NCI-H1436 treated with DMSO at 0.1 percent for 48 hours (cell line): ENCODE measurements around the gene CFAP410.
"Not testable (repeated sequence)": the region's sequence is repeated elsewhere in the genome, so short reads cannot be mapped to it uniquely, and the experiment has no call there.

Experiments used
- DNase-seq: peaks from one replicate; lab custom pipeline; 2025; lab: John Stamatoyannopoulos, UW

Gene CFAP410

DNA sequence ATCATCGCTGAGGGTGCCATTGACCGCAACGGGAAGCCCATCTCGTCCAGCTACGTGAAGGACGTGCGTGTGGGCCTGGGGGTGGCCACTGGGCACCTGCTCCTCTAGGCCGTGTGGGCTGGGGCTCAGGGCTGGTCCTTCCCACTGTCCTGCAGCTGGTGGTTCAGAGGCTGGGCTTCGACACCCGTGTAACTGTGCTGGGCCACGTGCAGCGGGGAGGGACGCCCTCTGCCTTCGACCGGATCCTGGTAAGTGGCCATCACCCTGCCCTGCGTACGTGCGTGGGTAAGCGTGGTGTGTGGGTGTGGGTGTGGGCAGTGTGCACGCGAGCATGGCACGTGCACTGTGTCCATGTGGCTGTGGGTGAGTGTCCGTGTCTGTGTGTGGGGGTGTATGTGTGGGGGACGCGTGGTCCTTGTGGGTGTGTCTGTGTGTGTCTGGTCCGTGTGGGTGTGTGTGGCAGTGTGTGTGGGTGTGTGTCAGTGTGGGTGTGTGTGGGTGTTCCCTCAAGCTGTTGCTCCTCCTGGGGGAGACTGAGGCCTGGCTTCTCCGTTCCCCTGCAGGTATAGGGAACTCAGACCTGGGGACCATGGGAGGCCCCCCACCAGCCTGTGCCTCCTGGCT, 22.8 kb downstream of the CFAP410 start:
- no peak for DNase-seq

DNA sequence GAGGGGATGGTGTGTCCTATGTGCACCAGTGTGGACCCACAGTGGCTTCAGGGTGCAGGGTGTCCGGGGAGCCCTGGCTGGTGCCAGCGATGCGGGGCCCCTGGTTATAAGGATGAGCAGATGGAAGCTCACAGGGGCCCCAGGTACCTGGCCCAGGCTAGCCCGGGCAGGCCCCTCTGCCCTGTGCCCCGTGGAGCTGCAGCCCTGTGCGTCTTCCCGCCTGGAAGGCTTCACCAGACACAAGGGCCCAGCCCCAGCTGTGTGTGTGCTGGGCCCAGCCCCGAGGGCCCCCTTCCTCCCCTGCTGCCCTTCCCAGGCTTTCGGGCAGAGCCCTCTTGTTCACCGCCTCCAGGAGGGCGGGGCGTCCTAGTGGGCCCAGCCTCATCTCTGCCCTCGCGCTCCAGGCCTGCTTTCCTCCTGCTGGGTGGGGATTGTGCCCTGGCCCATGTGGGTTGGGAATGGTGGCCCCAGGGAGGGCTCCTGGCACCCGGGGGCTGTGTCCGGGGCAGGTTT, 23.4 kb downstream of the CFAP410 start:
- DNase-seq: no peak

- DNase-seq: no peak
Observed at GRCh38 chr21:44314561-44314960, 24.6 kb downstream of the CFAP410 start.

- no peak for DNase-seq
Observed at GRCh38 chr21:44314128-44314527, 25.1 kb downstream of the CFAP410 start.

DNA sequence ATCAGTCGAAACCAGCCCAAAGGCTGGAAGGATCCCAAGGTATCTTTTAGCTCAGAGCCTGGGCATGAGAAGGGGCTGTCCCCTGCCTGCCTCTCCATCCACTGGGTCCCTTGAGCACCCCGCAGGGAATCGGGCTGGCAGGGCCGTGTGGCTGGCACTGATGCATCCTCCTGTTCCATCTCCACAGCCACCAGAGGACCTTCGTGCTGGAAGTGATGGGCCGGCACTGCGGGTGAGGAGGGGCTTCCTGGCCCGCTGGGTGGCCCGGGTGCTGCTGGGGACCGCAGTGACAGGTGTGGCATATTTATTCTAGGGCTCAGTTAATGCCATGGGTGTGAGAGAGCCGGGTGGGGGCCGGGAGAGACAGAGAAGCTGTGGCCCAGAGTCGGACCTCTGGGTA, 25.7 kb downstream of the CFAP410 start:
- no peak for DNase-seq

DNA sequence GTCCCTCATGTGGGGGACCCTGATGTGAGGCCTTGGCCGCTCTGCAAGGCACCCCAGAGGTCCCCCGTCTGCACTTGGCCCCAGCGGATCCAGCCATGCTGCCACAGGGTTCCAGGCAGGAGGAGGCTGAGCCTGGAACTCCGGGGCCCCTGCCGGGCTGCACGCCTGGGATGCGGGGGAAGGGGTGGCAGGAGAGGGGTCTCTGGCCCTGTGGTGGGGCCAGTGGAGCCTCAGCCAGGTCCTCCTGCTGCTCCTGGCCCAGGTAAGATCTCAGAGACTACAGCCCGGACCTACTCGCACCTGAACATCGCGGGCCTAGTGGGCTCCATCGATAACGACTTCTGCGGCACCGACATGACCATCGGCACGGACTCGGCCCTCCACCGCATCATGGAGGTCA, 26.5 kb downstream of the CFAP410 start:
- no peak for DNase-seq

- DNase-seq: no peak
Observed at GRCh38 chr21:44312089-44312488, 27.1 kb downstream of the CFAP410 start.

DNA sequence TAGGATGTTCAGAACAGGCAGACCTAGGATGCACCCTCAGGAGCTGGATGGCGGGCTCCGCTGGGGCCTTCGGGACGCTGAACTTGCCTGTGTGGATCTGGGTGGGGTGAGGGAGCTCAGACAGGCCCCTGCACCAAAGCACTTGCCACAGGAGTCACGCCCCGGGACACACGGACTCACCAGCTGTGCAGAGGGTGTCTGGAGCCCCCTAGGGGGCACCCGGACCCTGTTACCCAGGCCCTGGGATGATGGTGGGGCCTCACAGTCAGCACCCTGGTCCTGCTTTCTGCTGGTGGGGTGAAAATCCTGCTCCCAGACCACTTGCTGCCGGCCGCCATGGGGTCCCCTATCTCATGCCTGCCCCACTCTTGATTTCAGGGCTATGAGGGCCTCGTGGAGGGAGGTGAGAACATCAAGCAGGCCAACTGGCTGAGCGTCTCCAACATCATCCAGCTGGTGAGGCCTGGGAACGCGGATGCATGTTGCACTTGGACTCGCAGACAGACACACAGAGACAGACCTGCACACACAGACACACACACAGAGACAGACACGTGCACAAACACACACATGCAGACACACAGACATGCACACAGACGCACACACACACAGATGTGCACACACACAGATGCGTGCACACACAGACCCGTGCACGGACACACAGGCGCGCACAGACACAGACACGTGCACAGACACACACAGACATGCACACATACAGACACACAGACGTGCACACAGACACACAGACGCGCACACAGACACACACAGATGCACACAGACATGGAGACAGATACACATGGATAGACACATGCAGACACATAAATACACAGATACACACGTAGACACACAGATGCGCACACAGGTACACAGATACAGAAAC, 28.3 kb downstream of the CFAP410 start:
- no peak for DNase-seq

- DNase-seq: no peak
Observed at GRCh38 chr21:44306936-44307704, 32.1 kb downstream of the CFAP410 start.

GRCh38 chr21:44305691-44306090, 33.5 kb downstream of the CFAP410 start:
- no peak for DNase-seq

DNA sequence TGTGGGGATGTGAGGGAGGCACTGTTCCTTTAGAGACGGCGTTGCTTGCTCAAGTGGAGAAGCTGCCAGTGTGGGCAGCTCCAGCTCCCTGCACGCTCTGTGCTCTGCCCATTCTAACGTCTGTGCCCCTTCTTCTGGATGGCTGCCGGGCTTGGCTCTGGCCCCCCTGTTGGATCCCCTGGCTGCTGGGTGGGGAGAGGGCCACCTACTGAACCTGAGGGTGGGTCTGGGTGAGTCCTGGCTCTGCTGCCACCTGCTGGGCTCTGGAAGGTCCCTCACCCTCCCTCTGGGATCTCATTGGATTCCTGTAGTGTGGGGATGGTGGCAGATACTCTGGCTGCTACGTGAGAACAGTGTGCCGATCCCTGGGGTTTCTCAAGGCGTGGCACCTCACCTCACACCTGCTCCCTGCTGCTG, 34.3 kb downstream of the CFAP410 start:
- no peak for DNase-seq

DNA sequence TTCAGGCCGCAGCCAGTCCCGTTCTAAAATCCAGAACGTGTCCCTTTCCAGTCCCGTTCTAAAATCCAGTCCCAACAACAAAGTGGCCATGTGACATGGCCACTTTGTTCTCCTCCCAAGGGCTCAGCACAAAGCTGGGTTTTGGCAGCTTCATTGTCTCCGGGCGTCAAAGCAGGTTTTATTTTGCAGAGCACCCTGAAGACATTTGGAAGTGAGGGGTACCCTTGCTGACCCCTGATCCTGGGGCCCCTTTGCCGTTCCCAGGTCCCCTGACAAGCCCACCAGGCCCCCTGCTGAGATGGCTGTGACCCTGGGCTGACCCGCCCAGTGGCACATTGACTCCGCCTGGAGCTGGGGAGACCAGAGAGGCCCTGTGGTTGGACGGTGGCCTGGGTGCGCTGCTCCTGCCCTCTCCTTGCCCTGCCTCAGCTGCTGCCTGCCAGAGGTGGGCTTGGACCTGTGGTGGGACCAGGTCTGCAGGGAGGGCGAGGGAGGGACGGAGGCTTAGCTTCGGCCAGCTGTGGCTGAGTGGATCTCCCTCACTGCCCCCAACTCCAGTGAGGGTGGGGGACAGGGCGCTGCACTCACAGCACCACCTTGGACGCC, 35.1 kb downstream of the CFAP410 start:
- DNase-seq: no peak

DNA sequence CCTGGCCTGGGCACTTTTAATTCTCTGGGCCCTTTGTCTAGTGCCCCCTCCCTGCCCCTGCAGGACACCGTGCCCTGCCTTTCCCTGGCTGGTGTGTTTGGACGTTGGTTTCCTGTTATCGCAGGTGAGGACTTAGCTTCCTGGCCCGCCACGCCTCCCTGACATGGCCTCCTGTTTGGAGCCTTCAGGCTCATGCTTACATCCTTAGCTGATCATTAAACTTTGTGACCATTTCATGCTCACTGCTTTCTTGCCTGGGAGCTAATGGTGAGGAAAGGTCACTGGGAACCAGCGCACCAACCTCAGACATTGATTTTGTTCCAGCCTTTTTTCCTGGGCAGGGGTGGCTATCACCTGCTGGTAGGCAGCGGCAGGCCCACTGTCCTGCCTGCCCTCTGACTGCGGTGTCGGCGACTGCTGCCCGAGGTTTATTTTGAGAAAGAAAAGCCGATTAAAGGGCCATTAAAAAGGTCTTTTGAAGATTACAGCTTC, 35.7 kb downstream of the CFAP410 start:
- no peak for DNase-seq

GRCh38 chr21:44302573-44303401, 36.4 kb downstream of the CFAP410 start:
- not testable (repeated sequence) for DNase-seq

- no peak for DNase-seq
Observed at GRCh38 chr21:44301961-44302406, 37.2 kb downstream of the CFAP410 start.

DNA sequence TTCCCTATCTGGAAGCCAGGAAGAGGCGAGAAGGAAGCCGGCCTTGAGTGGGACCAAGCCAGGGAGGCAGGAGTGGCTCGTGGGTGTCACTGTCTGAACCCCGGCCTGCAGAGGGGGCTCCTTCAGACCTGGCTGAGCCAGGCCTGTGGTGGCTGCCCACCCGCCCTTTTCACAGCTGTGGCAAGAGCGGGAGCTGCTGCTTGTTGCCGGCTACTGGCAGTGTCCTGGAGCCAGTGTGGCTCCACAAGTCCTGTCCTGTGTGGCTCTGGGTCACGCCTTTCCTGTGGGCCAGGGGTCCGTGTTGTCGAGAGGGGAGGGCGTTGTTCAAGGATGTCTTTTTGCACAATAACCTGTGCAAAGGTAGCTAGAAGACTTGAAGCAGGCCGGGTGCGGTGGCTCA, 38.0 kb downstream of the CFAP410 start:
- DNase-seq: no peak

GRCh38 chr21:44300262-44300959, 38.8 kb downstream of the CFAP410 start:
- DNase-seq: no peak

DNA sequence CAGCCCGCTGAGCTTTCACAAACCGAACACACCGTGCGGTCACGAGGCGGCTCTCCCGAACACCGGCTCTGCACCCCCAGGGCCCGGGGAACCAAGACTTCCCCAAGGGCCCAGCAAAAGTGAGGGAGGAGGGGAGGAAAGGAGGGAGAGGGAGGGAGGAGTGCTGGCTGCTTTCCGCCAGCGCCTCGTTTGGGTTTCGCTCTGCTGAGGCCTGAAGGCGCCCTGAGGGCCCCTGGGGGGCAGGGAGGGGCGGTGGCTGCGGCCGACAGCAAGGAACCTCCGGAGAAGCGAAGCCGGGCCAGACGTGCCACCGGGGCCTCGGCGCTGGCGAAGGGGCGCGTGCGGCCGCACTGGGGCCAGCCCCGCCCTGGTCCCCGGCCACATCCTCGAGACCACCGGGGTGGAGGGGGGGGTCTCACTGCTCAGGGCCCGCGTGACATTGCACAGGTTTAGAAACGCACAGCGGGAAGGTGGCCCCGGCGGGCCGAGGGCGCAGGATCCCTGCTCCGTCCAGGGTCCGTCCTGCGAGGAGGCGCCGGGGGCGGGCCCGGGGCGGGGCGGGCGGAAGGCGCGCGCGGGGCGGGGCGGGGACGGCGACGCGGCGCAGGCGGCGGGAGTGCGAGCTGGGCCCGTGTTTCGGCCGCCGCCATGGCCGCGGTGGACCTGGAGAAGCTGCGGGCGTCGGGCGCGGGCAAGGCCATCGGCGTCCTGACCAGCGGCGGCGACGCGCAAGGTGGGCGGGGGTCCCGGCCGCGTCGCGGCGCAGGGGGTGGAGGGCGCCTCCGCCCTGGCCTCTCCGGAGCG, 39.5 kb downstream of the CFAP410 start, which contains the start of gene PFKL:
Gene PFKL (plus strand): TSS at position 596 of the 804 bp plus-strand sequence. CDS start 53 bp downstream, at position 649.
- no peak for DNase-seq

DNA sequence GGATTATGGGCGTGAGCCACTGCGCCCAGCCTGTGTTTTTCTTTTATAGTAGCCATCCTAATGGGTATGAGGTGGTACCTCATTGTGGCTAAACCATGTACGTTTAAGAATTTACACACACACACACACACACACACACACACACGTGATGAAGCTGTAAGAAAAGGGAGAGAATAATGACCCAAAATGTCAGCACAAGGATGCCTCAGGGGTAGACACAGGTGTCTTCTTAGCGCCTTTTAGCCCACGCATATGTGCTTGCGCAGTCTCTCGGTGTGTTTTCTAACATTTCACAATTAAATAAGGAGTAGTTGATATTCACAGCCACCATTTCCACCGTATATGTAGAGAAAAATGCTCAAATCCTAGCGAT, 40.1 kb downstream of the CFAP410 start:
- no peak for DNase-seq
